ENCODE results near the gene USP10. TPM values are rescaled to one million over a fixed set of nuclear protein-coding genes. Genes with fewer than 3 reads are reported as not detected.

Gene USP10, protein sequence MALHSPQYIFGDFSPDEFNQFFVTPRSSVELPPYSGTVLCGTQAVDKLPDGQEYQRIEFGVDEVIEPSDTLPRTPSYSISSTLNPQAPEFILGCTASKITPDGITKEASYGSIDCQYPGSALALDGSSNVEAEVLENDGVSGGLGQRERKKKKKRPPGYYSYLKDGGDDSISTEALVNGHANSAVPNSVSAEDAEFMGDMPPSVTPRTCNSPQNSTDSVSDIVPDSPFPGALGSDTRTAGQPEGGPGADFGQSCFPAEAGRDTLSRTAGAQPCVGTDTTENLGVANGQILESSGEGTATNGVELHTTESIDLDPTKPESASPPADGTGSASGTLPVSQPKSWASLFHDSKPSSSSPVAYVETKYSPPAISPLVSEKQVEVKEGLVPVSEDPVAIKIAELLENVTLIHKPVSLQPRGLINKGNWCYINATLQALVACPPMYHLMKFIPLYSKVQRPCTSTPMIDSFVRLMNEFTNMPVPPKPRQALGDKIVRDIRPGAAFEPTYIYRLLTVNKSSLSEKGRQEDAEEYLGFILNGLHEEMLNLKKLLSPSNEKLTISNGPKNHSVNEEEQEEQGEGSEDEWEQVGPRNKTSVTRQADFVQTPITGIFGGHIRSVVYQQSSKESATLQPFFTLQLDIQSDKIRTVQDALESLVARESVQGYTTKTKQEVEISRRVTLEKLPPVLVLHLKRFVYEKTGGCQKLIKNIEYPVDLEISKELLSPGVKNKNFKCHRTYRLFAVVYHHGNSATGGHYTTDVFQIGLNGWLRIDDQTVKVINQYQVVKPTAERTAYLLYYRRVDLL
- 51.1 and 54.6 TPM in 2 replicates for total RNA-seq (2014; rRNA removed; shearing (Covaris generic))

- DNase-seq (ENCODE audit: low read depth) = peak; percentile 69
Measured at GRCh38 chr16:84699712-84700445, at the start of gene USP10. Gene USP10 (plus strand): TSS chr16:84700000. CDS start chr16:84700091, 91 bp downstream.

- peak; percentile 42 for DNase-seq (ENCODE audit: low read depth)
Measured at GRCh38 chr16:84650062-84650991, 49.5 kb upstream of the USP10 start.

- no peak for DNase-seq (ENCODE audit: low read depth)
Measured at GRCh38 chr16:84652566-84652965, 47.2 kb upstream of the USP10 start.

GRCh38 chr16:84654238-84654637, 45.6 kb upstream of the USP10 start:
- DNase-seq (ENCODE audit: low read depth) = no peak

- DNase-seq (ENCODE audit: low read depth) = no peak
Measured at GRCh38 chr16:84654998-84655397, 44.8 kb upstream of the USP10 start.

DNA sequence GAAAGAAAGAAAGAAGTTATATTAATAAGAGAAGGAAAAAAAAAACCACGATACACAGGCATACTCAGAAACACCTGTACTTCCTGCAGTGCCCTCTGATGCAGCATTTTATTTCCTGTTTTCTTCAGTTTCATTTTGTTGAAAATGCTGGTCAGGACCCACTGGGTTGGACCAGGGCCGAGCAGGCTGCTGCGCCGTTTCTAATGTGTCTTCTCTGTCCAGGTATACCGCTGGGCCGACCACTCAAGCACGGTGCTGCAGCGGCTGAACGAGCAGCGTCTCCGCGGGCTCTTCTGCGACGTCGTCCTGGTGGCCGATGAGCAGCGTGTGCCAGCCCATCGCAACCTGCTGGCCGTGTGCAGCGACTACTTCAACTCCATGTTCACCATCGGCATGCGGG, 43.2 kb upstream of the USP10 start:
- DNase-seq (ENCODE audit: low read depth) = no peak

- no peak for DNase-seq (ENCODE audit: low read depth)
Measured at GRCh38 chr16:84657229-84657837, 42.5 kb upstream of the USP10 start.

DNA sequence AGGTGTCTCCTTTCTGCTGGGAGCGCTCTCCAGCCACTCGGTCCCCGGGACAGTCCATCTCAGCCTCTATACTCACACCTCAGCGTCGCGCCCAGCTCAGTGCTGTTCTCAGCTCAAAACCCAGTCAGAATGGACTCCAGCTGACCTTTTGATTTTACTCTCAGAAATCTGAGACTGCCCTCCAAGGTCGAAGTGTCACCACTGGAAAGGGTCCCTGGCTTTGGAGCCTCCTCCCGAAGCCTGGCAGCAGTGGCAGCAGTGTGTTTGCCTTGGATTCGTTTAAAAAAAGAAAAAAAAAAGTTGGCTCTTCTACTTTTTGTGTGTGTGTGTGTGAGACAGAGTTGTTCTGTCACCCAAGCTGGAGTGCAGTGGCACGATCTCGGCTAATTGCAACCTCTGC, 41.1 kb upstream of the USP10 start:
- DNase-seq (ENCODE audit: low read depth) = no peak

DNA sequence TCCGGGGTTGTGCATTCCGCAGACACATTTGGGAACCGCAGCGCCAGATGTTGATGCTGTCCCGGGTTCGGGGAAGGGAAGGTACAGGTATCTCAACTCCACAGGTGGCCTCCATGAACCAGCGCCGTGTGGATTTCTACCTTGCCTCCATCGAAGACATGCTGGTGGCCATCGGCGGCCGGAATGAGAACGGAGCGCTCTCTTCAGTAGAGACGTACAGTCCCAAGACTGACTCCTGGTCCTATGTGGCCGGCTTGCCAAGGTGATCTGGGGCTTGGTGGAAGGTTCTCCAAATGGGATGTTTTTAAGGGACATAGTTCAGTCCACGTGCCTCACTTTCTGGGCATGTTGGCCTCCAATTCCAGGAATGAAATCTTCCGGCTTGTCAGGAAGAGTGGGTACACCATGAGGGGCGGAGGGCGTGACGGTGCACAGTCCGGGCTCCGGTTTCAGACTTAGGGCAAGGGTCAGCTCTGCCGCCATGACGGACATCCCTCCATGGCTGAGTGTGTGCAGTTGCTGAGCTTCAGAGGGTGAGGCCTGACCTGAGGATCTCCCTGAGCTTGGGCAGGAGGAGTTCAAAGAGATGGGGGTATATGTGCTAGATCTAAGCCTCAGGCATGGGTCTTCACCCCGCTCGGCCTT, 40.0 kb upstream of the USP10 start:
- DNase-seq (ENCODE audit: low read depth) = no peak

- DNase-seq (ENCODE audit: low read depth) = no peak
Measured at GRCh38 chr16:84660973-84661372, 38.8 kb upstream of the USP10 start.

- DNase-seq (ENCODE audit: low read depth) = no peak
Measured at GRCh38 chr16:84661418-84662060, 38.3 kb upstream of the USP10 start.

- DNase-seq (ENCODE audit: low read depth) = no peak
Measured at GRCh38 chr16:84662471-84662870, 37.3 kb upstream of the USP10 start.

- DNase-seq (ENCODE audit: low read depth) = no peak
Measured at GRCh38 chr16:84663433-84664101, 36.2 kb upstream of the USP10 start.

DNA sequence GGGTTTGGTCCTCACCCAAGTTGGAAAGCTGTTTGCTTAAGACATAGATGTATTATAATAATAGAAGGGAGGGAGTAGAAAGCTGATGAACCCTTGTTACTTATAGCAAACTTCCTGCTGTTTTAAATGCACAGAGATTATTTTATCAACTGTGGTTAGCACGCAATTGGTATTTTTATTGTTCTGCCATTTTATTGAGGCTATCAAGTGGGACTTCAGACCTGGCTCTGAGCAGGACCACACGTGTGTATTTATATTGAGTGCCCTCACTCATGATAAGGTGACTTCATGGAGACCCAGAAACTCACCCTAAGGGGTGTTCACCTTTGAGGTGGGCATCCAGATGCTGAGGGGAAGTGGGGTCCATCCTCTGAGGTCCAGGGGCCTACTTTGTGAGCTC, 34.4 kb upstream of the USP10 start:
- DNase-seq (ENCODE audit: low read depth) = no peak

GRCh38 chr16:84665843-84666242, 34.0 kb upstream of the USP10 start:
- no peak for DNase-seq (ENCODE audit: low read depth)

DNA sequence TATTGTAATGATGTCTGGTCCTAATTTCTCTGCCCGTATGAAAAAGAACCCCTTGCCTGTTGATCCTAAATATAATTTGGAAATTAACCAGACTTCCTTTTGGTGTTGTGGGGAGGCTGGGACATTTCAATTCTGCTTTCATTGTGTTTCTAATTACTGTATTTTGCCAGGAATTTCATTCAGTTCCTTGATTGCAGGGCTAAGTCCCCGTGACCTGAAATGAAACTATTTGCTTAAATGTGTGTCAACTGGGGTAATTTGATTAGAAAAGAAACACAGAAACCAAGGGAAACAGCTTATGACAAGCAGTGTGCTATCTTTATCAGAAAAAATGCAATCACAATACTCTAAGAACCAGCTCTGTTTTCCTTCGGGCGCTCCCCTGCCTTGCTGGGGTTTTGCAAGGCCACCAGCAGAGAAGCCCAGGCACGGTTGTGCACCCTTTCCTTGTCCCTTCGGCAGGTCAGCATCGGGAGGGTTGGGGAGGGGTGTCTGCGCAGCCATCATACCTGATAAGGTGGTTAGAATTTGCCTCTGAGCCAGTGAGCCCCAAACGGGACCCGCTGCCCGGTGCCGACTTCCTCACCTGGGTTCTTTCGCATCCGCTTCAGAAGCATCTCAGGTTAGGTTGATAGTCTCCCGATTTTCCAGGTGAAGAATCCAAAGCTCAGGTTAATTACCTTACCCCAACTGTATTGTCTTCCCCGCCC, 32.0 kb upstream of the USP10 start:
- DNase-seq (ENCODE audit: low read depth) = no peak

DNA sequence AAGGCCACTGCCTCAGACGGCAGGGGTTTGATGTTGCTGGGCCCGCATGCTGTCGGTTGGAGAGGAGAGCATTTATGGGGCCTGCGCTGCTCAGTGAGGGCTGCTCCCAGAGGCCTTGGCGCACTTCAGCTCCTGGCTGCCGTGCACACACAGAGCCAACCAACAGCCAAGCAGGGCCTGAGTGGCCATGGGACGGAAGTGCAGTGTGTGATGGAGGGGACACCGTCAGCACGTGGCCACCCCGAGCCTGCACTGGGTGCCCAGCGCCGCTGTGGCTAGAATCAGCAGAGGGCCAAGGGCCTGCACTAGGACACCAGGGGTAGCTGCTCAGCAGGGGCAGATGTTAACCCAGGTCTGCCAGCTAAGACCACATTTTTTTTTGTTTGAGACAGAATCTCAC, 29.7 kb upstream of the USP10 start:
- DNase-seq (ENCODE audit: low read depth) = no peak
